Karpas-422 (cell line): ENCODE measurements around the gene SLC25A33. TPM values are rescaled to one million over a fixed set of nuclear protein-coding genes. Genes with fewer than 3 reads are reported as not detected.
"Not testable (repeated sequence)": the region's sequence is repeated elsewhere in the genome, so short reads cannot be mapped to it uniquely, and the experiment has no call there.

ENCODE experiments used
- DNase-seq: peaks from one replicate; pipeline ENCODE4 v3.0.0-alpha.2; 2015
- H2AFZ ChIP-seq: fragments of 200-600 bp; sonication (generic); 2 replicates; pipeline ENCODE4 v1.6.1; 2014; ENCODE audit warnings: antibody characterized with exemption, low read length, mixed read lengths
- H3K27ac ChIP-seq: fragments of 200-600 bp; sonication (generic); 2 replicates; pipeline ENCODE4 v1.5.1; 2014; ENCODE audit warnings: mild to moderate bottlenecking, low read length, moderate library complexity
- H3K27me3 ChIP-seq: fragments of 200-600 bp; sonication (generic); 2 replicates; pipeline ENCODE4 v1.6.1; 2014; ENCODE audit warnings: low read length, mixed read lengths
- H3K36me3 ChIP-seq: fragments of 200-600 bp; sonication (generic); 2 replicates; pipeline ENCODE4 v1.6.1; 2014; ENCODE audit warnings: low read length, mixed read lengths; ENCODE audit not compliant: insufficient read depth
- H3K4me1 ChIP-seq: fragments of 200-600 bp; sonication (generic); 2 replicates; pipeline ENCODE4 v1.6.1; 2014; ENCODE audit warnings: mild to moderate bottlenecking, low read length, mixed read lengths
- H3K4me2 ChIP-seq: fragments of 200-600 bp; sonication (generic); 2 replicates; pipeline ENCODE4 v1.6.1; 2014; ENCODE audit warnings: low read length, low read depth, mild to moderate bottlenecking; ENCODE audit not compliant: poor library complexity, severe bottlenecking
- H3K4me3 ChIP-seq: fragments of 200-600 bp; sonication (generic); 2 replicates; pipeline ENCODE4 v1.5.1; 2014; ENCODE audit warnings: mild to moderate bottlenecking, antibody characterized with exemption, low read length, mixed read lengths
- H3K79me2 ChIP-seq: fragments of 200-600 bp; sonication (generic); 2 replicates; pipeline ENCODE4 v1.6.1; 2014; ENCODE audit warnings: mild to moderate bottlenecking, low read length, mixed read lengths
- H3K9ac ChIP-seq: fragments of 200-600 bp; sonication (generic); 2 replicates; pipeline ENCODE4 v1.6.0; 2014; ENCODE audit warnings: low read length
- H3K9me2 ChIP-seq: fragments of 200-600 bp; sonication (generic), shearing (Covaris generic); replicated peaks from 2 replicates; pipeline ENCODE4 v1.6.0; 2014; ENCODE audit warnings: mild to moderate bottlenecking, low read length, moderate library complexity; ENCODE audit not compliant: insufficient read depth
- H3K9me3 ChIP-seq: fragments of 300-700, 200-600 bp; sonication (generic); 2 replicates; pipeline ENCODE4 v1.6.1; 2014; ENCODE audit warnings: low read length, mixed read lengths
- H4K20me1 ChIP-seq: fragments of 200-600 bp; sonication (generic); 2 replicates; pipeline ENCODE4 v1.6.1; 2014; ENCODE audit warnings: mild to moderate bottlenecking, antibody characterized with exemption, low read length, low read depth; ENCODE audit not compliant: insufficient read depth
- total RNA-seq: library from RNA; depleted of rRNA; stranded (reverse); fragments of >200 nt; shearing (Covaris generic); gene quantifications from 2 replicates; pipeline ENCODE4 v1.2.3, GENCODE V29; 2014; ENCODE audit warnings: low replicate concordance

SLC25A33 gene
- total RNA-seq, 1 experiment from 2014 or later: 25.2 TPM

- H3K9ac ChIP-seq: peak overlapping the region; percentile 13; the same call in 1 of the 2 replicates
- peak overlapping the region; percentile 74 for H3K27ac ChIP-seq
- no peak for DNase-seq
- no peaks in the 10 kb centered on the region for H3K9me2 ChIP-seq
- peaks cover 61% of the 10 kb centered on the region for H3K79me2 ChIP-seq
- no peaks in the 10 kb centered on the region for H3K27me3 ChIP-seq
- H3K4me3 ChIP-seq: no peak overlapping the region
- peaks cover 43% of the 10 kb centered on the region for H3K4me1 ChIP-seq
- H4K20me1 ChIP-seq: peaks cover 2% of the 10 kb centered on the region; the same call in 1 of the 2 replicates
- H3K36me3 ChIP-seq: peaks cover 26% of the 10 kb centered on the region
- H3K9me3 ChIP-seq: no peaks in the 10 kb centered on the region
- no peak overlapping the region for H3K4me2 ChIP-seq
- no peak overlapping the region for H2AFZ ChIP-seq
Observed at GRCh38 chr1:9569267-9569666, 30.0 kb downstream of the SLC25A33 start.

- Histone ChIP-seq H3K27ac (peak overlapping the region; percentile 74; the same call in 1 of the 2 replicates), H3K36me3 (peaks cover 25% of the 10 kb centered on the region), H3K79me2 (peaks cover 57% of the 10 kb centered on the region), H3K4me1 (peaks cover 35% of the 10 kb centered on the region)
- not testable (repeated sequence) for H3K4me2 ChIP-seq, DNase-seq, H4K20me1 ChIP-seq, H3K4me3 ChIP-seq, H3K9ac ChIP-seq, H3K27me3 ChIP-seq, H2AFZ ChIP-seq, H3K9me3 ChIP-seq, H3K9me2 ChIP-seq
Observed at GRCh38 chr1:9570886-9571529, 31.7 kb downstream of the SLC25A33 start.

GRCh38 chr1:9573723-9574122 lies 34.5 kb downstream of the SLC25A33 start:
- H3K36me3 ChIP-seq: peaks cover 25% of the 10 kb centered on the region
- no peaks in the 10 kb centered on the region for H3K9me2 ChIP-seq
- H4K20me1 ChIP-seq: peaks cover 3% of the 10 kb centered on the region
- peaks cover 9% of the 10 kb centered on the region for H3K4me1 ChIP-seq
- H3K27me3 ChIP-seq: no peaks in the 10 kb centered on the region
- H3K27ac ChIP-seq: 0 out of 2 replicates have a peak overlapping the region, but pooled peaks have one; percentile 43
- no peak overlapping the region for H3K9ac ChIP-seq
- DNase-seq: peak; percentile 67
- peaks cover 47% of the 10 kb centered on the region for H3K79me2 ChIP-seq
- no peaks in the 10 kb centered on the region for H3K9me3 ChIP-seq
- no peak overlapping the region for H3K4me2 ChIP-seq
- H3K4me3 ChIP-seq: no peak overlapping the region
- H2AFZ ChIP-seq: no peak overlapping the region

- Histone ChIP-seq H3K4me2 (no peak overlapping the region), H3K27me3 (no peaks in the 10 kb centered on the region), H2AFZ (no peak overlapping the region), H3K36me3 (peaks cover 33% of the 10 kb centered on the region), H3K9me3 (no peaks in the 10 kb centered on the region), H3K4me1 (no peaks in the 10 kb centered on the region), H3K79me2 (peaks cover 36% of the 10 kb centered on the region), H3K4me3 (no peak overlapping the region), H3K9me2 (no peaks in the 10 kb centered on the region), H3K9ac (no peak overlapping the region), H3K27ac (no peak overlapping the region), H4K20me1 (peaks cover 3% of the 10 kb centered on the region)
- no peak for DNase-seq
Observed at GRCh38 chr1:9575486-9575885, 36.2 kb downstream of the SLC25A33 start.

GRCh38 chr1:9576903-9577302 lies 37.6 kb downstream of the SLC25A33 start:
- no peaks in the 10 kb centered on the region for H3K4me1 ChIP-seq
- no peak overlapping the region for H3K4me2 ChIP-seq
- H3K9me2 ChIP-seq: no peaks in the 10 kb centered on the region
- no peak overlapping the region for H3K4me3 ChIP-seq
- H3K36me3 ChIP-seq: peaks cover 42% of the 10 kb centered on the region
- no peak for DNase-seq
- H4K20me1 ChIP-seq: peaks cover 3% of the 10 kb centered on the region
- no peaks in the 10 kb centered on the region for H3K27me3 ChIP-seq
- H3K9me3 ChIP-seq: no peaks in the 10 kb centered on the region
- H3K9ac ChIP-seq: no peak overlapping the region
- H2AFZ ChIP-seq: no peak overlapping the region
- H3K79me2 ChIP-seq: peaks cover 29% of the 10 kb centered on the region
- no peak overlapping the region for H3K27ac ChIP-seq

- Histone ChIP-seq H3K4me1 (no peaks in the 10 kb centered on the region), H3K27me3 (no peaks in the 10 kb centered on the region), H3K9me2 (no peaks in the 10 kb centered on the region), H3K4me3 (no peak overlapping the region), H3K9ac (no peak overlapping the region), H3K36me3 (peaks cover 46% of the 10 kb centered on the region), H3K27ac (no peak overlapping the region), H2AFZ (no peak overlapping the region), H3K4me2 (no peak overlapping the region), H4K20me1 (peaks cover 3% of the 10 kb centered on the region), H3K79me2 (peaks cover 28% of the 10 kb centered on the region), H3K9me3 (no peaks in the 10 kb centered on the region)
- no peak for DNase-seq
Observed at GRCh38 chr1:9577423-9577822, 38.2 kb downstream of the SLC25A33 start.

- Histone ChIP-seq H3K79me2 (peaks cover 16% of the 10 kb centered on the region), H2AFZ (no peak overlapping the region), H3K4me3 (no peak overlapping the region), H3K9ac (no peak overlapping the region), H4K20me1 (no peaks in the 10 kb centered on the region; the same call in none of the 2 replicates), H3K4me2 (no peak overlapping the region), H3K27ac (no peak overlapping the region), H3K9me3 (no peaks in the 10 kb centered on the region), H3K27me3 (no peaks in the 10 kb centered on the region), H3K9me2 (no peaks in the 10 kb centered on the region), H3K4me1 (no peaks in the 10 kb centered on the region), H3K36me3 (peaks cover 52% of the 10 kb centered on the region)
- no peak for DNase-seq
Observed at GRCh38 chr1:9580942-9581341, 41.7 kb downstream of the SLC25A33 start.

- Histone ChIP-seq H3K27ac (no peak overlapping the region), H3K9me3 (no peaks in the 10 kb centered on the region), H2AFZ (no peak overlapping the region), H3K9me2 (no peaks in the 10 kb centered on the region), H3K79me2 (peaks cover 22% of the 10 kb centered on the region), H4K20me1 (peaks cover 16% of the 10 kb centered on the region; the same call in 1 of the 2 replicates), H3K4me2 (no peak overlapping the region), H3K27me3 (no peaks in the 10 kb centered on the region), H3K4me1 (peaks cover 20% of the 10 kb centered on the region), H3K36me3 (peaks cover 26% of the 10 kb centered on the region; the same call in 1 of the 2 replicates), H3K9ac (no peak overlapping the region), H3K4me3 (no peak overlapping the region)
- DNase-seq: no peak
Observed at GRCh38 chr1:9586147-9586766, 47.0 kb downstream of the SLC25A33 start.
